Middle frontal gyrus (tissue), 1 donor: ENCODE results near the gene IL13RA1.
"Not testable (repeated sequence)": the region's sequence is repeated elsewhere in the genome, so short reads cannot be mapped to it uniquely, and the experiment has no call there.

ENCODE experiments used
- DNase-seq: peaks from one replicate; pipeline ENCODE4 v3.0.0-alpha.2; 2015; ENCODE audit warnings: low spot score; ENCODE audit errors: extremely low spot score

The IL13RA1 gene

GRCh38 chrX:118726887-118727685, at the start of gene IL13RA1:
IL13RA1 (plus strand) TSS chrX:118727606; CDS start chrX:118727639, 33 bp downstream.
- DNase-seq: no peak

- DNase-seq: no peak
Measured at GRCh38 chrX:118679290-118679689, 48.1 kb upstream of the IL13RA1 start.

GRCh38 chrX:118682258-118683014, 45.0 kb upstream of the IL13RA1 start:
- DNase-seq: no peak

GRCh38 chrX:118685393-118685792, 42.0 kb upstream of the IL13RA1 start:
- no peak for DNase-seq

GRCh38 chrX:118688935-118689334, 38.5 kb upstream of the IL13RA1 start:
- no peak for DNase-seq

GRCh38 chrX:118693843-118694242, 33.6 kb upstream of the IL13RA1 start:
- DNase-seq: no peak

GRCh38 chrX:118694638-118695037, 32.8 kb upstream of the IL13RA1 start:
- no peak for DNase-seq

- no peak for DNase-seq
Measured at GRCh38 chrX:118698516-118699170, 28.8 kb upstream of the IL13RA1 start.

GRCh38 chrX:118702741-118703140, 24.7 kb upstream of the IL13RA1 start:
- DNase-seq: no peak

GRCh38 chrX:118706681-118707080, 20.7 kb upstream of the IL13RA1 start:
- DNase-seq: no peak

- DNase-seq: no peak
Measured at GRCh38 chrX:118714521-118714920, 12.9 kb upstream of the IL13RA1 start.

- not testable (repeated sequence) for DNase-seq
Measured at GRCh38 chrX:118715917-118716316, 11.5 kb upstream of the IL13RA1 start.

GRCh38 chrX:118716833-118717232, 10.6 kb upstream of the IL13RA1 start:
- not testable (repeated sequence) for DNase-seq

GRCh38 chrX:118717678-118718391, 9.6 kb upstream of the IL13RA1 start:
- no peak for DNase-seq

- no peak for DNase-seq
Measured at GRCh38 chrX:118718737-118719136, 8.7 kb upstream of the IL13RA1 start.

GRCh38 chrX:118720058-118720707, 7.2 kb upstream of the IL13RA1 start:
- DNase-seq: no peak

GRCh38 chrX:118723376-118723775, 4.0 kb upstream of the IL13RA1 start:
- no peak for DNase-seq

- no peak for DNase-seq
Measured at GRCh38 chrX:118724365-118724764, 3.0 kb upstream of the IL13RA1 start.

GRCh38 chrX:118724775-118725174, 2.6 kb upstream of the IL13RA1 start:
- no peak for DNase-seq

- DNase-seq: no peak
Measured at GRCh38 chrX:118726396-118726795, 1.0 kb upstream of the IL13RA1 start.
